Measurements from ENCODE around the gene KSR1.
"Not testable (repeated sequence)": the region's sequence is repeated elsewhere in the genome, so short reads cannot be mapped to it uniquely, and the experiment has no call there.

The KSR1 gene

DNA sequence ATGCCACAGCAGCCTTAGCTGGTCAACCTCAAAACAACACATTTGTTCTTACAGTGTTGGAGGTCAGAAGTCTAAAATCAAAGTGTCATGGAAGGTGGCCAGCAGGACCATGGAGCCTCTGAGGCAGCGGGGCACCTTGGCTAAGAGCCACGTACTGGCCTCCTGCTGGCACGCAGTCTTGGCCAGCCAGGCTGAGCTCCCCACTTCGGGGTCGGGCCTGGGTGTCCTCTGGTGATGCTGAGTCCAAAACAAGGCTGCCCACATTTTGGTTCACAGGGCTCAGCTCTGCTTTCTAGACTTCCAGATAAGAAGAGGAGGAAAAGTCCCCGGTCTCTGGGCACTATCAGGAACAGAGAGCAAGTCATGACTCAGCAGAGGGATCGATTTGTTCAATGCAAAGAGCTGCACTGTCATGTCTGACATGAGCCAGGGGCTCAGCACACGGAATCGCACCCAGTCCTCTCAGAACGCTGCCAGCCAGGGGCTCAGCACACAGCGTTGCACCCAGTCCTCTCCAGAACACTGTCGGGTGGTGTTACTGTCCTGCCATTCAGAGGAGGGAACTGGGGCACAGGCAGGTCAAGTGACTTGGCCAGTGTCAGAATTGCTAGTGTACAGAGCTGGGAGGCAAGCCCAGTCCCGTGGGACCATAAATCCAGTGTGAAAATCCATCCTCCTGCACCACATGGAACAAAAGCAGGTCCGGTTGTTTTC is 177.2 kb downstream of the KSR1 start:
- DNase-seq (ENCODE audit: low read depth), result no peak

DNA sequence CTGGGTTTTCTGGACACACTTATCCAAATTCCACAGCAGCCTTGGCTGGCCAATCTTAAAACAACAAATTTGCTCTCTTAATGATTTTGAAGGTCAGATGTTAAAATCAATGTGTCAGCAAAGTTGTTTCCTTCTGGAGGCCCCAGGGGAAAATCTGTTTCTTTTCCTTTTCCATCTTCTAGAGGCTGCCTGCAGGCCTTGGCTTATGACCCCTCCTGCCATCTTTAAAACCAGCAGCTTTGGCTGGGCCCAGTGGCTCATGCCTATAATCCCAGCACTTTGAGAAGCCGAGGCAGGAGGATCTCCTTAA is 177.7 kb downstream of the KSR1 start:
- DNase-seq (ENCODE audit: low read depth), result no peak

DNA sequence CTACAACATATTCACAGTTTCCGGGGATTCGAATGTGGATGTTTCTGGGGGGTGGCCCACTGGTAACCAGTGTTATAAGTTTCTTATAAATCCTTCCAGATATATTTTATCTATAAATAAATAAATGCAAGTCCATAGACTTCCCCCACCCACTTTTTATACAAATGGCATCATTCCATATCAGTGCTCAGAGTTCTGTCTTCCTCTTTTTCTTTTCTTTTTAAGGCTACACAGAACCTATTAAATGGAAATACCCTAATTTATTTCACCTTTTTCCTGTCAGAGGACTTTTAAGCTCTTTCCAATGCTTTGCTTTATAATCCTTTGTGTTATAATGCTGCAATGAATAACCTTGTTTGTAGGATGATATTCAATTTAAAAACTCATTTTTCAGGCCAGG is 178.5 kb downstream of the KSR1 start:
- no peak for DNase-seq (ENCODE audit: low read depth)

DNA sequence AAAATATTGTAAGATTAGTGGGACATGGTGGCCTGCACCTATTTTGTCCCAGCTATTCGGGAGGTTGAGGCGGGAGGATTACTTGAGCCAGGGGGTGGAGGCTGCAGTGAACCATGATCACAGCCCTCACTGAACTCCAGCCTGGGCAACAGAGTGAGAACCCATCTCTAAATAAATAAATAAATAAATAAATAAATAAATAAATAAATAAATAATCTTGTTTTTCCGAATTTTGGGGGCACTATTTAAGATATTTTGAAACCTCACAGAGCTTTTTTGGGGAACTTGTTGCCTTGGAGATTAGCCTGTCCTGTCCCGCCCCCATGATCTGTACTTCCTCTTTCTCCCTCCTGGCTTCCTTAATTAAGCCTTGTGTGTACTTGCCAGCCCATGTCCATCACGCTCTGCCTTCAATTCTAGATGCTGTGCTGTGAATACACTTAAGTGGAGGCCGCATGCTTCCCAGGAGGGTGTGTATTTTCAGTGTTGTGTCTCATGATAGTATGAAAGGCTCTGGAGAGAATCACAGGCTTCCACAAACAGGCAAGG is 179.1 kb downstream of the KSR1 start:
- no peak for DNase-seq (ENCODE audit: low read depth)

GRCh38 chr17:27636005-27636520 is 179.8 kb downstream of the KSR1 start:
- DNase-seq (ENCODE audit: low read depth), result not testable (repeated sequence)

GRCh38 chr17:27637818-27638217 is 181.6 kb downstream of the KSR1 start:
- not testable (repeated sequence) for DNase-seq (ENCODE audit: low read depth)

- DNase-seq (ENCODE audit: low read depth), result not testable (repeated sequence)
These were observed 182.2 kb downstream of the KSR1 start for GRCh38 chr17:27638415-27638914.

- DNase-seq (ENCODE audit: low read depth), result no peak
These were observed 184.5 kb downstream of the KSR1 start for GRCh38 chr17:27640790-27641189.

DNA sequence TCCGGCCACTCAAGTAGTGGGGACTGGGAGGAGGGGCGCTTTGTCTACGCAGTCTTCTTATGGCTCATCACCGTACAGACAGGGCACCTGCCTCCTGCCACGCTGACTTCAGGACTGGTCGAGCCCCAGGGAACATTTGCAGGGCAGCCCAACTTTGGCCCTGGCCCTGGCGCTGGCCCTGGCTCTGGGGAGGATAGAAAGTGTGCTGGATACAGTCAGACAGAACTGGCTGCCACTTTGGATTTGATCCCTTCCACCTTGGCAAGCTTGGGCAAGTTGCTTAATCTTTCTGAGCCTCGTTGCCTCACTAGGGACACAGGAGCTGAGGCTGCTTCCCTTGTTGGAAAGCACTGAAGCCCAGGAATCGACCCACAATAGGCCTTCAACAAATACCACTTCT is 188.3 kb downstream of the KSR1 start:
- DNase-seq (ENCODE audit: low read depth), result no peak

- not testable (repeated sequence) for DNase-seq (ENCODE audit: low read depth)
These were observed 189.4 kb downstream of the KSR1 start for GRCh38 chr17:27645621-27646020.

GRCh38 chr17:27646232-27646631 is 190.0 kb downstream of the KSR1 start:
- DNase-seq (ENCODE audit: low read depth), result no peak

GRCh38 chr17:27647765-27648164 is 191.5 kb downstream of the KSR1 start:
- no peak for DNase-seq (ENCODE audit: low read depth)

- not testable (repeated sequence) for DNase-seq (ENCODE audit: low read depth)
These were observed 192.9 kb downstream of the KSR1 start for GRCh38 chr17:27649111-27649571.

DNA sequence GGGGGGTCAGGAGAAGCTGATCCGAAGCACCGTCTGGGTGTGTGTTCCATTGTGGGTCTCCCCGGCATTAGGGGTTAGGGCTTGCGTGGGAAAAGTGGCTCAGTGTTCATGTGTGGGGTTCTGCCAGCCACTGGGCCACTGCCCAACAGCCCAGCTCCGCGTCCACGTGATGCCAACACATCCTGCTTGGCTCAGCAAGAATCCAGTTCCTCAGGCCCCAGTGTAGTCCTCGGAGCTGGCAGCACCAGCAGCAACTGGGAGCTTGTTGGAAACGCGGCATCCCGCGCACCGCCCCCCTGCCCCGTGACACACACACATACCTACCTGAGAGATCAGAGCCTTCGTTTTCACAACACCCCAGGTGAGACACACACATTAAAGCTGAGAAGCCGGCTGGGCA is 193.7 kb downstream of the KSR1 start:
- no peak for DNase-seq (ENCODE audit: low read depth)

DNA sequence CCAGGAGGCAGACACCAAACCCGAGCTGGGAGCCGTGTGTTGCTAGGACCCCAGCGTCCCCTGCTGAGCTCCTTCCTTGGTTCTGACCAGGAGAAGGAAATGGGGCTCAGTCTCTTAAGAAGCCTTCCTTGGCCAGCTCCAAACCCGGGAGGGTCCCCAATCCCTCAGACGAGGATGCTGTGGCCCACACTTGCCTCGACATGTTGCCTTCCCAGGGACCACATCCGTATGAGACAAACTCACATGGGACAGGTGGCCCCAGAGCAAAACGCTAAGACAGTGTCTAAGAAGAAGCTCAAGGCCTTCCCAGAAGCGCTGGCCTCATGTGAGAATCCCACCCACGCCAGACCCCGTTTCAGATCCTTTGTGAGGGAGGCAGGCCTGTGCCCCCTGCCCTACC is 194.6 kb downstream of the KSR1 start:
- DNase-seq (ENCODE audit: low read depth), result no peak

DNA sequence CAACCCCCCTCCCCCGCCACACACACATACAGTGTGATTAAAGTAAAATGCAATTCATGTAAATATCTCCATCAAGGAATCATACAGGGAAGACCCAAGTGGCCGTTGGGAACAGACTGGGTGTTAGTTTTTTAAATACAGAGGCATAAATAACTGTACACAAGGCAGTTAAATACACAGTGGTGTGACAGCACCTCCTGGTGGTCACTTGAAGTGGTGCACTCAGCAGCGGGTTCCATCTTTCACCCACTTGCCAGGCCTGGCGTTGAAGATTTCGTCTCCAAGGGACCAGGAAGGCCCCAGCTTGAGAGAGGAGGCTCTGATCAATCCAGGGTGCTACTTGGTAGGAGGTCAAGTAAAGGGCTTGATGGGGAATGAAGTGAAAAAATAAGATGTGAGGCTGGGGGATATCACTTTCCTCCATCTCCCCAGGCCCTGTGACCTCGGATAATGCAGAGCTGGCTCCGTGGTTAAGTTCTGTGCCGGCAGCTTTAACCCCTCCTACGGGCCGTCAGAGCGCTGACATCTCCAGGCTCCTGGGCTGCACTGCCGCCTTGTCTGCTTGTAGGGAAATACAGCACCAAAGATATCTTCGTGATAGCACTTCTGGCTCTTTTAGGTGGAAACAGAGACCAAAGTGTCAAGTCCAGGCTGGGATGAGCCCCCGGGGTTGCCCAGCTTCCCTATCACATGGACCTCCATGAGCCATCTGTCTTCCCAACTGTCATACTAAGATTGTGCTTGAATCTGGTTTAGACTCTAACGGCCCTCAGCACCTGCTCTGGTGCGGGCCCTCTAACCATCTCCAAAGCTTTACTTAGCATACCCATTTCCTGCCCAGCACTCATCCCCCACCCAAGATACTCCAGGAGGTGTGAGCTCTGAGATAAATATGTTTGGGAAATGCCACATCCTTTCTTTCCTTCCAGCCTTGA is 195.4 kb downstream of the KSR1 start:
- DNase-seq (ENCODE audit: low read depth), result peak; percentile 12

DNA sequence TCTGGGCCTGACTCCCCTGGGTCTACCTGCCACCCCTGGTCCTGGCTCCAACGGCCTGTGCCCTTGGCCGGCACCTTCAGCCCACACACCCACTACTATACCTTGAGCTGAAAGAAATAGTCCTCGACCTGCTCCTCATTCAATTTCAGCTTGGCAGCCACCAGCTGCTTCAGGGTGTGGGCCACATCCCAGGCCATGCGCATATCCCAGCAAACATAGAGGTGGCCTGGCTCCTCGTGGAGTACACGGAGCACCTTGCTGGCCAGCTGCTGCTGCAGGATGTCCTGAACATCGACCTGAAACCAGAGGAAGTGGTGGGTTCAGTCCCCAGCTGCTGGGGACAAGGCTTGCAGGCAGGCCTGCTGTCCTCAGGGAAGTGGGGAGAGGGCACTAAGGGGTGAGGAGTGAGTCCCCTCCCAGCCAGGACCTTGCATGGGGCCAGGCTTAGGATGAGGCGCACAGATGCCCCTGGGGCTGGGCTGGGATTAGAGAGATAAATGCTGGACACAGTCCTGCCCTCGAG is 197.3 kb downstream of the KSR1 start:
- not testable (repeated sequence) for DNase-seq (ENCODE audit: low read depth)

DNA sequence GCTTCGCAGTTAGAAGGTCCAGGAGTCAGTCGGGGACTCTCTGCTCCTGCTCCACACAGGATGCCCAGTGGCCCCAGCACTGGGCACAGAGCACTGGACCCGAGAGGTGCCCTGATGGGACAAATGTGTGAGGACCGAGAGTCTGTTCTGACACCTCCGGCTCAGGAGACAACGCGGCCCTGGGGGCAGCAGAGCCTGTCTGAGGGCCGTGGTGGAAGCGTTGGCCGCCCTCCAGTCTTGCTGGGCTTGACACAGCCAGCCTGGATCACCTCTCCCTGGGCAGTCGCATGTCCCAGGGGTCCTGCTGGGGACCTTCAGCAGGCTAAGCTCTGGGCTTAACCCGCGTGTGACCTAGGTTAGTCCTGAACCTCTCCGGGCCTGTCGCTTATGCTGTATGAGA is 197.9 kb downstream of the KSR1 start:
- DNase-seq (ENCODE audit: low read depth), result no peak

GRCh38 chr17:27654654-27655524 is 198.6 kb downstream of the KSR1 start:
- peak; percentile 24 for DNase-seq (ENCODE audit: low read depth)

GRCh38 chr17:27655525-27656111 is 199.4 kb downstream of the KSR1 start:
- not testable (repeated sequence) for DNase-seq (ENCODE audit: low read depth)

DNA sequence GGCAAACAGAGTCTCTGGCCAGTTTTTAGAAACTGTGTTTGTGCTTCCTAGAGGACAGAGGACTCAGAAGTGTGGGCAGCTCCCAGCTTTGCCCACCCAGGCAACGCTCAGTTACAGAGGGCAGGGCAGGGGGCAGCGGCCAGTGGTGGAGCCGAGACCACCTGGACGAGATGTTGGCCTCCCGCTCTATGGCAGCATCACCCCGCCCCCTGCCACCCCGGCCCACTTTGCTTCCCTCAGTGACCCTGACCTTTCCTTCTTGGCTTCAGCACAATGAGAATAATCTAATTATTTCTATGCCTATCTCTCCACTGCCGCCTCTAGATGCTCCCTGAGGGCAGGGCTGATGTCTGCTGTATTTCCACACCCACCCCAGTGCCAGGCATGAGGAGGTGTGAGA is 200.4 kb downstream of the KSR1 start:
- DNase-seq (ENCODE audit: low read depth), result not testable (repeated sequence)
